ENCODE results near the gene ZCCHC8. TPM values are rescaled to one million over a fixed set of nuclear protein-coding genes. Genes with fewer than 3 reads are reported as not detected.
A peak's percentile ranks its signal among the peaks of the same experiment; 100 is the strongest.

ZCCHC8 gene
- 10.1 TPM for total RNA-seq
- long read RNA-seq, transcript ZCCHC8-210 (14 exons, 2,955 nt) = major isoform, 5 of 8 reads
- long read RNA-seq, partial matches to known transcripts = 0 of 8 reads
- long read RNA-seq, other reads (novel, unspliced or antisense) = 3 of 8 reads

GRCh38 chr12:122500685-122501488 lies at the start of gene ZCCHC8:
Gene ZCCHC8, minus strand, starts transcription at chr12:122500932. Its CDS starts 92 bp downstream, at chr12:122500840.
- peak; percentile 99 for DNase-seq (ENCODE audit: low spot score)
- intact Hi-C loops (cut with DNase I) = loop anchor here (1.0 kb wide), 1 partner anchor 26 kb away; the partner anchor contains the start of gene KNTC1

GRCh38 chr12:122547330-122547729 lies 46.6 kb upstream of the ZCCHC8 start:
- DNase-seq (ENCODE audit: low spot score) = no peak
- intact Hi-C loops (cut with DNase I) = no loop called here

GRCh38 chr12:122545855-122546254 lies 45.1 kb upstream of the ZCCHC8 start:
- DNase-seq (ENCODE audit: low spot score) = no peak
- intact Hi-C loops (cut with DNase I) = no loop called here

GRCh38 chr12:122544537-122544936 lies 43.8 kb upstream of the ZCCHC8 start:
- no peak for DNase-seq (ENCODE audit: low spot score)
- intact Hi-C loops (cut with DNase I) = no loop called here

- intact Hi-C loops (cut with DNase I) = no loop called here
- no peak for DNase-seq (ENCODE audit: low spot score)
These were observed 37.8 kb upstream of the ZCCHC8 start for GRCh38 chr12:122538496-122538895.

- DNase-seq (ENCODE audit: low spot score) = no peak
- intact Hi-C loops (cut with DNase I) = no loop called here
These were observed 36.3 kb upstream of the ZCCHC8 start for GRCh38 chr12:122537021-122537420.

GRCh38 chr12:122533856-122534255 lies 33.1 kb upstream of the ZCCHC8 start:
- intact Hi-C loops (cut with DNase I) = no loop called here
- no peak for DNase-seq (ENCODE audit: low spot score)

- intact Hi-C loops (cut with DNase I) = loop anchor here (5.0 kb wide), 1 partner anchor 223 kb away; the partner anchor contains the start of gene DENR
- DNase-seq (ENCODE audit: low spot score) = no peak
These were observed 28.3 kb upstream of the ZCCHC8 start for GRCh38 chr12:122528992-122529391.

- intact Hi-C loops (cut with DNase I) = loop anchor here (5.0 kb wide), 1 partner anchor 224 kb away; the partner anchor contains the start of gene DENR
- DNase-seq (ENCODE audit: low spot score) = no peak
These were observed 27.9 kb upstream of the ZCCHC8 start for GRCh38 chr12:122528582-122528981.

- intact Hi-C loops (cut with DNase I) = loop anchor here (1.0 to 5.0 kb wide), 2 partner anchors 27 to 225 kb away; partner anchors contain the start of genes DENR and ZCCHC8
These were observed 26.8 kb upstream of the ZCCHC8 start for GRCh38 chr12:122527478-122527944.

GRCh38 chr12:122526683-122527477 lies 26.1 kb upstream of the ZCCHC8 start, which contains the start of the genes KNTC1 and RSRC2:
Gene KNTC1, plus strand, starts transcription at chr12:122527249. Its CDS starts 2,815 bp downstream, at chr12:122530064.
Gene RSRC2, minus strand, starts transcription at chr12:122526936. Its CDS starts 83 bp downstream, at chr12:122526853.
- intact Hi-C loops (cut with DNase I) = loop anchor here (1.0 to 5.0 kb wide), 2 partner anchors 27 to 225 kb away; partner anchors contain the start of genes DENR and ZCCHC8
- peak; percentile 98 for DNase-seq (ENCODE audit: low spot score)

More at GRCh38 chr12:122527478-122527944, 26.8 kb upstream of the ZCCHC8 start:
- DNase-seq (ENCODE audit: low spot score) = no peak

- DNase-seq (ENCODE audit: low spot score) = no peak
- intact Hi-C loops (cut with DNase I) = no loop called here
These were observed 23.4 kb upstream of the ZCCHC8 start for GRCh38 chr12:122523846-122524718.

- intact Hi-C loops (cut with DNase I) = no loop called here
- DNase-seq (ENCODE audit: low spot score) = no peak
These were observed 22.5 kb upstream of the ZCCHC8 start for GRCh38 chr12:122523280-122523679.

GRCh38 chr12:122520676-122521075 lies 19.9 kb upstream of the ZCCHC8 start:
- DNase-seq (ENCODE audit: low spot score) = no peak
- intact Hi-C loops (cut with DNase I) = no loop called here

- DNase-seq (ENCODE audit: low spot score) = no peak
- intact Hi-C loops (cut with DNase I) = no loop called here
These were observed 18.7 kb upstream of the ZCCHC8 start for GRCh38 chr12:122519418-122519817.

- DNase-seq (ENCODE audit: low spot score) = no peak
- intact Hi-C loops (cut with DNase I) = no loop called here
These were observed 18.2 kb upstream of the ZCCHC8 start for GRCh38 chr12:122518908-122519307.

- intact Hi-C loops (cut with DNase I) = no loop called here
- DNase-seq (ENCODE audit: low spot score) = no peak
These were observed 17.1 kb upstream of the ZCCHC8 start for GRCh38 chr12:122517877-122518276.

GRCh38 chr12:122516544-122517361 lies 16.0 kb upstream of the ZCCHC8 start:
- intact Hi-C loops (cut with DNase I) = no loop called here
- DNase-seq (ENCODE audit: low spot score) = no peak
